GM13977 (cell line): ENCODE data around the gene CYCS.
A peak's percentile ranks its signal among the peaks of the same experiment; 100 is the strongest.

Source experiments
- DNase-seq: peaks from one replicate; pipeline ENCODE4 v3.0.0; 2012; ENCODE audit warnings: low spot score
- in situ Hi-C: fragments of 300-500 bp; cut with MboI; formaldehyde crosslinking; loops from one replicate; pipeline ENCODE4 v1.12.0; 2022; ENCODE audit warnings: low sequenced_read_pairs, low pct_unique_long_range_greater_than_20kb, mixed read lengths, inconsistent platforms; ENCODE audit not compliant: unreplicated experiment
- TF ChIP-seq, protein P1 (sequence below): IDR thresholded peaks from 2 replicates; pipeline ENCODE4 v1.5.1; 2012; ENCODE audit warnings: mild to moderate bottlenecking, control low read depth; ENCODE audit not compliant: insufficient read depth; ENCODE audit errors: extremely low read depth, missing control alignments

The CYCS gene

DNA sequence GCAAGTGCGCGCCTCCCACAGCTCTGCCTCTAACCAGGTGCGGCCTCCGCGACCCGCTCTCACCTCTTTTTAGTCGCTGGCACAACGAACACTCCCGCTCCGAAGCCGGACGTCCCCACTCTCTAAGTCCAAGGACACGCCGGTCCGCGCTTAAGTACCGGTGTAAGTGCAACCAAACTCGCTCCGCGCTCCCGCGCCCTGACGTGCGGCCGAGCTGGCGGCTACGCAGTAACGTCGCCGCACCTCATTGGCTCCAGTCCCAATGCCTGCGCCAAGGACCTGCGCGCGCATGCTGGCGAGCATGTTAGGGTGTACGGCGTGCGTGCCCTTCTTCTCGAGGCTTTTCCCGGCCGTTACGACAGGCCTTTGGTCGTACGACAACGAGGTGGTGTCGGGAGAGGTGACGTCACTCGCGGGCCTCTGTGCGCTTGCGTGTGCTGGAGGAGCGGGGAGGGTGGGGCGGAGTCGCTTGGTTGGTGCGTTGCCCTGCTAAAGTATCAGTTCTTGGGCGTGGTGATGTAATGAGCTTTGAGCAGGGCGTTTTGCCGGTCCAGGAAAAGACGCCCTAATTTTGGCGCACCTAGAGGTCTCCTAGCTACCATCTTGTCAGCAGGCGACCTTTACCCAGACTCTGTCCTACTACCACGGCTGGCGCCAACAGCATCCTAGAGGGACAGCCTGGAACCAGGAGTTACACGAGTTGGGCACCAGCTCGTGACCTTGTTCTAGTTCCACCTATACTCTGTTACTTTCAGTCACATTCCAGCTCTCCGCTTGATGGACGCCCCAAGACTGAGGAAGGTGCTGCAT lies at the start of gene CYCS:
Gene CYCS, minus strand, starts transcription at position 124 of the 810 bp plus-strand sequence. CDS start 1,141 bp downstream, outside the sequence.
- DNase-seq: peak; percentile 88
- in situ Hi-C loops: no loop called here
- TF ChIP-seq, protein P1, sequence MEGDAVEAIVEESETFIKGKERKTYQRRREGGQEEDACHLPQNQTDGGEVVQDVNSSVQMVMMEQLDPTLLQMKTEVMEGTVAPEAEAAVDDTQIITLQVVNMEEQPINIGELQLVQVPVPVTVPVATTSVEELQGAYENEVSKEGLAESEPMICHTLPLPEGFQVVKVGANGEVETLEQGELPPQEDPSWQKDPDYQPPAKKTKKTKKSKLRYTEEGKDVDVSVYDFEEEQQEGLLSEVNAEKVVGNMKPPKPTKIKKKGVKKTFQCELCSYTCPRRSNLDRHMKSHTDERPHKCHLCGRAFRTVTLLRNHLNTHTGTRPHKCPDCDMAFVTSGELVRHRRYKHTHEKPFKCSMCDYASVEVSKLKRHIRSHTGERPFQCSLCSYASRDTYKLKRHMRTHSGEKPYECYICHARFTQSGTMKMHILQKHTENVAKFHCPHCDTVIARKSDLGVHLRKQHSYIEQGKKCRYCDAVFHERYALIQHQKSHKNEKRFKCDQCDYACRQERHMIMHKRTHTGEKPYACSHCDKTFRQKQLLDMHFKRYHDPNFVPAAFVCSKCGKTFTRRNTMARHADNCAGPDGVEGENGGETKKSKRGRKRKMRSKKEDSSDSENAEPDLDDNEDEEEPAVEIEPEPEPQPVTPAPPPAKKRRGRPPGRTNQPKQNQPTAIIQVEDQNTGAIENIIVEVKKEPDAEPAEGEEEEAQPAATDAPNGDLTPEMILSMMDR: no peak

DNA sequence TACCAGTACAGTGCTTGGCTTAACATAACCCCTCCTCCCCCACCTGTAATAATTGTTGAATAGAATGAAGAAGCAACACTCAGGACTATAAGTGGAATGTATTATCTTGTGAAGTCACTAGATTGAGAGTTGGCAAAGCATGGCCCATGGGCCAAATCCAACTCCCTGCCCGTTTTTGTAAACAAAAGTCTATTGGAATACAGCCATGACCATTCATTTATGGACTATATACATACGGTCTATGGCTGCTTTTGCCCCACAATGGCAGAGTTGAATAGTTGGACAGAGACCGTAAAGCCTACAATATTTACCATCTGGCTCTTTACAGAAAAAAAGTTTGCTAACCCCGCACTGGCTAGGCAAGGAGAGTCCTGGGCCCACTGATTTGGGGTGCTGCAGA lies 48.1 kb upstream of the CYCS start:
- in situ Hi-C loops: no loop called here
- TF ChIP-seq, protein P1: no peak
- DNase-seq: no peak

DNA sequence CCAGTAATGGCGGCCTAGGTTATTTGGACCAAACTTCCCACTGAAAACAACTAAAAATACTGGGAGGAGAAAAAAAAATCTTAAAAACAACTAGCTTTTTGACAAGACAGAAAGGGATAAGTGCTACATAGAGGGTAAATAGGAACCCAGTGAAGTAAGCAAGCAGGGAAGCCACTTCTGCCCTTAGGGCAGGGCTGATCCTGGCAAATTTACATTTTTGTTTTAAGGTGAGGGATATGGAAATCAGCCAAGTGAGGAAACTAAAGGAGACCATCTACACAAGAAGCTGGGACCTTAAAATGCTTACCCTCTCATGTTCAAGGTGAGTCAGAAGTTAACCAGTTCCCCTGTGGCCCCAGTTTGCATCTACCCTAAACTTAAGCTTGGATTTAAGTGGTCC lies 46.5 kb upstream of the CYCS start:
- TF ChIP-seq, protein P1: no peak
- in situ Hi-C loops: no loop called here
- DNase-seq: no peak

DNA sequence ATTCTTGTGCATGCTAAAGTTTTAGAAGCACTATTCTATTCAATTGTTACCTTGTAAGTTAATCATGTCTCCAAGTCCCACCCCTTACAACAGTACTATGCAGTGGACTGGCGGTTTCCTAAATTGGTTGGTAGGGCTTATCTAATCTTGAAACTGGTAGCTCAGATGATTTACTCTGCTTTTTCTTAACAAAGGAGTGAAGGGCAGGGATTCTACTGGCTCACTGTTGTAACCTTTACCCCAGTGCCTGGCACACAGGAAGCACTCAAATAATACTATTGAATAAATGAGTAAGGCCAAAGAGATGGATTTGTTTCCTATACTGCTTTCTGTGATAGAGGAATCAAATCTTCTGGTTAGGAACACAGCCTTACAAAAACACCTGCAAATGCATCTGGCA lies 46.0 kb upstream of the CYCS start:
- in situ Hi-C loops: no loop called here

DNA sequence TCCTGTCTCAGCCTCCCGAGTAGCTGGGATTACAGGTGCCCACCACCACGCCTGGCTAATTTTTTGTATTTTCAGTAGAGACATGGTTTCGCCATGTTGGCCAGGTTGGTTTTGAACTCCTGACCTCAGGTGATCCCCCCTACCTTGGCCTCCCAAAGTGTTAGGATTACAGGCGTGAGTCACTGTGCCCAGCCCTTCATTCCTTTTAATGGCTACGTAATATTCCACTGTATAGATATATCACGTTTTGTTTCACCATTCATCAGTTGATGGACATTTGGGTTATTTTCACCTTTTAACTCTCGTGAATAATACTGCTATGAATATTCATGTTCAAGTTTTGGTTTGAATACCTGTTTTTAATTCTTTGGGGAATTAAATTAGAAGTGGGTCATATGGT lies 44.6 kb upstream of the CYCS start:
- TF ChIP-seq, protein P1: no peak
- in situ Hi-C loops: no loop called here
- DNase-seq: no peak

More for the DNA sequence above, 46.0 kb upstream of the CYCS start:
- TF ChIP-seq, protein P1: no peak
- DNase-seq: no peak

DNA sequence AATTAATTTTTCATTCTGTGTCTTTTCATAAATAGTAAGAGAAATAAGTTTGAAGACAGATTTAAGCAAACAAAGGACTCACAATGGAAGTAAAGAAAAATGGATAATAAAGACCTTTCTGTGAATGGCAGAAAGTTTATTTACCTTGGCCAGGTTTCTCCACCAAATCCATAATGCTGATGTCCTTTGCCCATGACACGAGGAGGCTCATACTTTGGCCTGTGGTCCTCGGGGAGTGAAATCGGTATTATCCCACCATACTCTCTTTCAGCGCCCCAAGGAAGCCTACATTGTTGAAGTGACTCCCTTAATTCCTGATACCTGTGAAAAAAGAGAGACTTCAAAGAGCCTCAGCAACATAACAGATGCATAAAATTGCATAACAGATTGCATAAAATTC lies 43.1 kb upstream of the CYCS start:
- in situ Hi-C loops: no loop called here
- DNase-seq: no peak
- TF ChIP-seq, protein P1: no peak
